GM23338 (cell line): Measurements from ENCODE around the gene APBA2. TPM values are rescaled to one million over a fixed set of nuclear protein-coding genes. Genes with fewer than 3 reads are reported as not detected.

Source experiments
- ATAC-seq: fragments of 200-7000 bp; cut with Tn5 transposase; 3 replicates; pipeline ENCODE4 v1.9.1; 2020
- DNase-seq: peaks from one replicate; pipeline ENCODE4 v3.0.0-alpha.2; 2015; ENCODE audit warnings: low spot score
- H2AFZ ChIP-seq: fragments of 200-600 bp; sonication (generic); 2 replicates; pipeline ENCODE4 v1.8.0; 2016; ENCODE audit warnings: antibody characterized with exemption, mild to moderate bottlenecking, moderate library complexity
- H3F3A ChIP-seq: fragments of 200-600 bp; sonication (generic); replicated peaks from 2 replicates; pipeline ENCODE4 v1.8.0; 2017; ENCODE audit warnings: antibody characterized with exemption, mixed run types, low read depth
- H3K27ac ChIP-seq: fragments of 200-600 bp; sonication (generic); 2 replicates; pipeline ENCODE4 v1.6.1; 2016; ENCODE audit warnings: low read depth
- H3K27me3 ChIP-seq: fragments of 200-600 bp; sonication (generic); 2 replicates; pipeline ENCODE4 v1.8.0; 2016; ENCODE audit warnings: mild to moderate bottlenecking, mixed run types, moderate library complexity; ENCODE audit not compliant: insufficient read depth
- H3K36me3 ChIP-seq: fragments of 200-600 bp; sonication (generic); 2 replicates; pipeline ENCODE4 v1.8.0; 2016; ENCODE audit warnings: mild to moderate bottlenecking; ENCODE audit not compliant: insufficient read depth
- H3K4me1 ChIP-seq: fragments of 200-600 bp; sonication (generic); 2 replicates; pipeline ENCODE4 v1.8.0; 2016; ENCODE audit warnings: mild to moderate bottlenecking, moderate library complexity; ENCODE audit not compliant: insufficient read depth
- H3K4me2 ChIP-seq: fragments of 200-600 bp; sonication (generic); 2 replicates; pipeline ENCODE4 v1.7.1; 2017; ENCODE audit warnings: mixed run types
- H3K4me3 ChIP-seq: fragments of 200-600 bp; sonication (generic); 2 replicates; pipeline ENCODE4 v1.6.1; 2016; ENCODE audit warnings: mixed run types
- H3K79me2 ChIP-seq: fragments of 200-600 bp; sonication (generic); replicated peaks from 2 replicates; pipeline ENCODE4 v1.8.0; 2017; ENCODE audit warnings: mild to moderate bottlenecking; ENCODE audit not compliant: insufficient read depth
- H3K9me2 ChIP-seq: fragments of 200-600 bp; sonication (generic); 2 replicates; pipeline ENCODE4 v1.8.0; 2017; ENCODE audit not compliant: insufficient read depth
- H4K20me1 ChIP-seq: fragments of 200-600 bp; sonication (generic); replicated peaks from 2 replicates; pipeline ENCODE4 v1.8.0; 2017; ENCODE audit warnings: mild to moderate bottlenecking; ENCODE audit not compliant: insufficient read depth
- H3K27ac Mint-ChIP-seq: 2 replicates; pipeline ENCODE4 v1.8.0; 2020; ENCODE audit warnings: inconsistent platforms, mild to moderate bottlenecking, moderate library complexity, mixed read lengths
- H3K27me3 Mint-ChIP-seq: 3 replicates; pipeline ENCODE4 v1.8.0; 2022; ENCODE audit warnings: low read depth, mild to moderate bottlenecking, moderate library complexity, mixed read lengths, inconsistent platforms; ENCODE audit not compliant: insufficient read depth, poor library complexity
- H3K36me3 Mint-ChIP-seq: 3 replicates; pipeline ENCODE4 v1.8.0; 2021; ENCODE audit warnings: low read depth, mild to moderate bottlenecking, inconsistent platforms, moderate library complexity, mixed read lengths
- H3K4me1 Mint-ChIP-seq: 3 replicates; pipeline ENCODE4 v1.8.0; 2020; ENCODE audit warnings: mild to moderate bottlenecking, inconsistent platforms, mixed read lengths
- H3K4me3 Mint-ChIP-seq: 3 replicates; pipeline ENCODE4 v1.8.0; 2021; ENCODE audit warnings: moderate library complexity, mild to moderate bottlenecking, inconsistent platforms, mixed read lengths
- H3K9me3 Mint-ChIP-seq: 3 replicates; pipeline ENCODE4 v1.8.0; 2020; ENCODE audit warnings: moderate library complexity, mild to moderate bottlenecking, inconsistent platforms, mixed read lengths
- CREB1 ChIP-seq: fragments of 250-450 bp; sonication (Bioruptor Pico); IDR thresholded peaks from 2 replicates; pipeline ENCODE4 v1.5.0; 2020; ENCODE audit warnings: low read depth, mild to moderate bottlenecking, moderate library complexity
- EZH2phosphoT487 ChIP-seq: fragments of 200-600 bp; sonication (generic); IDR thresholded peaks from one replicate; pipeline ENCODE4 v1.8.1; 2018; ENCODE audit warnings: antibody characterized with exemption; ENCODE audit not compliant: unreplicated experiment
- JUNB ChIP-seq: IDR thresholded peaks from one replicate; pipeline ENCODE4 v1.6.1; 2016; ENCODE audit warnings: antibody characterized with exemption; ENCODE audit not compliant: unreplicated experiment
- NANOG ChIP-seq: IDR thresholded peaks from 2 replicates; pipeline ENCODE4 v1.6.1; 2016; ENCODE audit warnings: antibody characterized with exemption, borderline replicate concordance
- POLR2AphosphoS5 ChIP-seq: IDR thresholded peaks from 2 replicates; pipeline ENCODE4 v1.6.1; 2016; ENCODE audit warnings: antibody characterized with exemption, low read depth
- ZNF114 ChIP-seq: fragments of 250-450 bp; sonication (Bioruptor Pico); IDR thresholded peaks from 2 replicates; pipeline ENCODE4 v1.5.0; 2020; ENCODE audit warnings: mild to moderate bottlenecking, moderate library complexity
- polyA plus RNA-seq: library from polyadenylated mRNA; unstranded; fragments of >200 nt; fragmentation: Nextera tagmentation; extraction: Ambion mirVana; gene quantifications from 2 replicates; pipeline ENCODE4 v1.2.1, GENCODE V29; 2016
- total RNA-seq: library from RNA; depleted of rRNA; stranded (reverse); fragments of >200 nt; shearing (Covaris generic); gene quantifications from 2 replicates; pipeline ENCODE4 v1.2.3, GENCODE V29; 2014
- TF ChIP-seq, protein P1 (sequence below): fragments of 250-450 bp; sonication (Bioruptor Pico); IDR thresholded peaks from 2 replicates; pipeline ENCODE4 v1.5.0; 2020; ENCODE audit warnings: mild to moderate bottlenecking, moderate library complexity
- TF ChIP-seq, protein P2 (sequence below), 2 experiments: fragments of 200-600 bp in 1 of 2; sonication (generic) in 1 of 2; conservative IDR thresholded peaks; 2 replicates each; pipeline versions ENCODE4 v1.5.1 to v1.6.1; 2016 to 2017; ENCODE audit warnings: antibody characterized with exemption in 2 of 2, low read depth in 2 of 2, mild to moderate bottlenecking in 2 of 2, moderate library complexity in 1 of 2

APBA2 gene
- total and polyA plus RNA-seq, 2 experiments from 2014 or later = 5.9 to 24.7 TPM

DNA sequence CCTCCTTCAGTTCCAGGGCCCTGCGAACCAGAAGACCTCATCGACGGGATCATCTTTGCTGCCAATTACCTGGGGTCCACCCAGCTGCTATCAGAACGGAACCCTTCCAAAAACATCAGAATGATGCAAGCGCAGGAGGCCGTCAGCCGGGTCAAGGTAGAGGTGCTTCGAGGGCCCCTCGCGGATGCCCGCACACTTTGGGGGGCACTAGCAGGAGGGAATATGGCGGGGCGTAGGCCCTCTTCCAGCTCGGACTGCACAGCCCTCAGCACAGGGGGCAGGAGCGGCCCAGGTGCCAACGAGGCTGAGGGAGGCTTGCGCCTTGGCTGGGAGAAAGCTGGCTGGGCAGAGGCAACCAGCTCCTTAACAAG lies 207.3 kb downstream of the APBA2 start (continued):
- TF ChIP-seq, protein P1, sequence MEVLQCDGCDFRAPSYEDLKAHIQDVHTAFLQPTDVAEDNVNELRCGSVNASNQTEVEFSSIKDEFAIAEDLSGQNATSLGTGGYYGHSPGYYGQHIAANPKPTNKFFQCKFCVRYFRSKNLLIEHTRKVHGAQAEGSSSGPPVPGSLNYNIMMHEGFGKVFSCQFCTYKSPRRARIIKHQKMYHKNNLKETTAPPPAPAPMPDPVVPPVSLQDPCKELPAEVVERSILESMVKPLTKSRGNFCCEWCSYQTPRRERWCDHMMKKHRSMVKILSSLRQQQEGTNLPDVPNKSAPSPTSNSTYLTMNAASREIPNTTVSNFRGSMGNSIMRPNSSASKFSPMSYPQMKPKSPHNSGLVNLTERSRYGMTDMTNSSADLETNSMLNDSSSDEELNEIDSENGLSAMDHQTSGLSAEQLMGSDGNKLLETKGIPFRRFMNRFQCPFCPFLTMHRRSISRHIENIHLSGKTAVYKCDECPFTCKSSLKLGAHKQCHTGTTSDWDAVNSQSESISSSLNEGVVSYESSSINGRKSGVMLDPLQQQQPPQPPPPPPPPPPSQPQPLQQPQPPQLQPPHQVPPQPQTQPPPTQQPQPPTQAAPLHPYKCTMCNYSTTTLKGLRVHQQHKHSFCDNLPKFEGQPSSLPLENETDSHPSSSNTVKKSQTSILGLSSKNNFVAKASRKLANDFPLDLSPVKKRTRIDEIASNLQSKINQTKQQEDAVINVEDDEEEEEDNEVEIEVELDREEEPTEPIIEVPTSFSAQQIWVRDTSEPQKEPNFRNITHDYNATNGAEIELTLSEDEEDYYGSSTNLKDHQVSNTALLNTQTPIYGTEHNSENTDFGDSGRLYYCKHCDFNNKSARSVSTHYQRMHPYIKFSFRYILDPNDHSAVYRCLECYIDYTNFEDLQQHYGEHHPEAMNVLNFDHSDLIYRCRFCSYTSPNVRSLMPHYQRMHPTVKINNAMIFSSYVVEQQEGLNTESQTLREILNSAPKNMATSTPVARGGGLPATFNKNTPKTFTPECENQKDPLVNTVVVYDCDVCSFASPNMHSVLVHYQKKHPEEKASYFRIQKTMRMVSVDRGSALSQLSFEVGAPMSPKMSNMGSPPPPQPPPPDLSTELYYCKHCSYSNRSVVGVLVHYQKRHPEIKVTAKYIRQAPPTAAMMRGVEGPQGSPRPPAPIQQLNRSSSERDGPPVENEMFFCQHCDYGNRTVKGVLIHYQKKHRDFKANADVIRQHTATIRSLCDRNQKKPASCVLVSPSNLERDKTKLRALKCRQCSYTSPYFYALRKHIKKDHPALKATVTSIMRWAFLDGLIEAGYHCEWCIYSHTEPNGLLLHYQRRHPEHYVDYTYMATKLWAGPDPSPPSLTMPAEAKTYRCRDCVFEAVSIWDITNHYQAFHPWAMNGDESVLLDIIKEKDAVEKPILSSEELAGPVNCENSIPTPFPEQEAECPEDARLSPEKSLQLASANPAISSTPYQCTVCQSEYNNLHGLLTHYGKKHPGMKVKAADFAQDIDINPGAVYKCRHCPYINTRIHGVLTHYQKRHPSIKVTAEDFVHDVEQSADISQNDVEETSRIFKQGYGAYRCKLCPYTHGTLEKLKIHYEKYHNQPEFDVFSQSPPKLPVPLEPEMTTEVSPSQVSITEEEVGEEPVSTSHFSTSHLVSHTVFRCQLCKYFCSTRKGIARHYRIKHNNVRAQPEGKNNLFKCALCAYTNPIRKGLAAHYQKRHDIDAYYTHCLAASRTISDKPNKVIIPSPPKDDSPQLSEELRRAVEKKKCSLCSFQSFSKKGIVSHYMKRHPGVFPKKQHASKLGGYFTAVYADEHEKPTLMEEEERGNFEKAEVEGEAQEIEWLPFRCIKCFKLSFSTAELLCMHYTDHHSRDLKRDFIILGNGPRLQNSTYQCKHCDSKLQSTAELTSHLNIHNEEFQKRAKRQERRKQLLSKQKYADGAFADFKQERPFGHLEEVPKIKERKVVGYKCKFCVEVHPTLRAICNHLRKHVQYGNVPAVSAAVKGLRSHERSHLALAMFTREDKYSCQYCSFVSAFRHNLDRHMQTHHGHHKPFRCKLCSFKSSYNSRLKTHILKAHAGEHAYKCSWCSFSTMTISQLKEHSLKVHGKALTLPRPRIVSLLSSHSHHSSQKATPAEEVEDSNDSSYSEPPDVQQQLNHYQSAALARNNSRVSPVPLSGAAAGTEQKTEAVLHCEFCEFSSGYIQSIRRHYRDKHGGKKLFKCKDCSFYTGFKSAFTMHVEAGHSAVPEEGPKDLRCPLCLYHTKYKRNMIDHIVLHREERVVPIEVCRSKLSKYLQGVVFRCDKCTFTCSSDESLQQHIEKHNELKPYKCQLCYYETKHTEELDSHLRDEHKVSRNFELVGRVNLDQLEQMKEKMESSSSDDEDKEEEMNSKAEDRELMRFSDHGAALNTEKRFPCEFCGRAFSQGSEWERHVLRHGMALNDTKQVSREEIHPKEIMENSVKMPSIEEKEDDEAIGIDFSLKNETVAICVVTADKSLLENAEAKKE (CRISPR knock-in tag) = no peak
- TF ChIP-seq POLR2AphosphoS5 (no peak), NANOG (no peak), CREB1 (no peak)
- TF ChIP-seq, protein P2, sequence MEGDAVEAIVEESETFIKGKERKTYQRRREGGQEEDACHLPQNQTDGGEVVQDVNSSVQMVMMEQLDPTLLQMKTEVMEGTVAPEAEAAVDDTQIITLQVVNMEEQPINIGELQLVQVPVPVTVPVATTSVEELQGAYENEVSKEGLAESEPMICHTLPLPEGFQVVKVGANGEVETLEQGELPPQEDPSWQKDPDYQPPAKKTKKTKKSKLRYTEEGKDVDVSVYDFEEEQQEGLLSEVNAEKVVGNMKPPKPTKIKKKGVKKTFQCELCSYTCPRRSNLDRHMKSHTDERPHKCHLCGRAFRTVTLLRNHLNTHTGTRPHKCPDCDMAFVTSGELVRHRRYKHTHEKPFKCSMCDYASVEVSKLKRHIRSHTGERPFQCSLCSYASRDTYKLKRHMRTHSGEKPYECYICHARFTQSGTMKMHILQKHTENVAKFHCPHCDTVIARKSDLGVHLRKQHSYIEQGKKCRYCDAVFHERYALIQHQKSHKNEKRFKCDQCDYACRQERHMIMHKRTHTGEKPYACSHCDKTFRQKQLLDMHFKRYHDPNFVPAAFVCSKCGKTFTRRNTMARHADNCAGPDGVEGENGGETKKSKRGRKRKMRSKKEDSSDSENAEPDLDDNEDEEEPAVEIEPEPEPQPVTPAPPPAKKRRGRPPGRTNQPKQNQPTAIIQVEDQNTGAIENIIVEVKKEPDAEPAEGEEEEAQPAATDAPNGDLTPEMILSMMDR (conservative IDR thresholded peaks at IDR 0.05; ENCODE audit: low read depth in 2 of 2) = no peak

DNA sequence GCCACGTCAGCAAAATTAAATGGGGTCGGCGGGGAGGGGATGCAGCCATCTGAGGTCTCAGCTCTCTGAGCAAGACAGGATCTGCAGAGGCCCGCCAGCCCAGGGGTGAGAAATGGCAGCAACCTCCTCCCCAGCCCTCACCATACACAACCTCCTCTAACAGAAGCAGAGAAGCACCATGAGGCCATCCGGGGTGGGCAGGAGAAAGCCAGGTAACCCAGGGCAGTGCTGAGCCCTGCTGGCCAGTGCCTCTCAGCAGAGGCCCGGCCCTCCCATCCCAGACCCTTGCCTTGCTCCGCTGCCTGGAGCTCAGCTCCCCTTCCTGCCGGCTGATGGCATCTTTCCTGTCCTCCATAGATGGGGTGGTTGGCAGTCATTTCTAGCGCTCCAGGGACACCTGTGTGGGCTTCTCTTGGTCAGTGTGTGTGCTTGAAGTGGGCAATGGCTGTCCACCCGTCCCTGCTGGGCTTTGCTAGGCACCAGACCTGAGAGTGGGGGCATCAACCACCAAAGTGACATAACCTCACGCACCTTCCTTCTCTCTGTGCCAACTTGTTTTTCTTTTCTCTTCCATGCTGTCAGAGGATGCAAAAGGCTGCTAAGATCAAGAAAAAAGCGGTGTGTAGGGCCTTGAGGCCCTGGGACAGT lies 208.0 kb downstream of the APBA2 start:
- no peaks in the 10 kb centered on the region; the same call in 1 of the 2 replicates for H3K4me1 ChIP-seq
- no peaks in the 10 kb centered on the region for H3F3A ChIP-seq
- Mint-ChIP-seq H3K36me3 (no peaks in the 10 kb centered on the region), H3K27me3 (peaks cover 15% of the 10 kb centered on the region), H3K9me3 (no peaks in the 10 kb centered on the region), H3K27ac (no peak overlapping the region), H3K4me3 (no peak overlapping the region), H3K4me1 (peaks cover 26% of the 10 kb centered on the region)
- H3K4me2 ChIP-seq = no peak overlapping the region
- no peak overlapping the region for H3K4me3 ChIP-seq
- H3K27me3 ChIP-seq = no peaks in the 10 kb centered on the region
- ATAC-seq (no peak), DNase-seq (no peak)
- H3K79me2 ChIP-seq = no peaks in the 10 kb centered on the region
- H3K9me2 ChIP-seq = no peaks in the 10 kb centered on the region
- no peak overlapping the region for H2AFZ ChIP-seq
- no peak overlapping the region for H3K27ac ChIP-seq
- no peaks in the 10 kb centered on the region for H4K20me1 ChIP-seq
- H3K36me3 ChIP-seq = no peaks in the 10 kb centered on the region
- no peak for TF ChIP-seq ZNF114 (CRISPR knock-in tag)
- TF ChIP-seq JUNB = no peak
- TF ChIP-seq POLR2AphosphoS5 = no peak
- TF ChIP-seq, protein P1 (CRISPR knock-in tag) = no peak
- no peak for TF ChIP-seq EZH2phosphoT487
